ENCODE measurements around the gene EXD2. TPM values are rescaled to one million over a fixed set of nuclear protein-coding genes. Genes with fewer than 3 reads are reported as not detected.
"Not testable (repeated sequence)": the region's sequence is repeated elsewhere in the genome, so short reads cannot be mapped to it uniquely, and the experiment has no call there.

Gene EXD2
- total RNA-seq, result 12.2 TPM

DNA sequence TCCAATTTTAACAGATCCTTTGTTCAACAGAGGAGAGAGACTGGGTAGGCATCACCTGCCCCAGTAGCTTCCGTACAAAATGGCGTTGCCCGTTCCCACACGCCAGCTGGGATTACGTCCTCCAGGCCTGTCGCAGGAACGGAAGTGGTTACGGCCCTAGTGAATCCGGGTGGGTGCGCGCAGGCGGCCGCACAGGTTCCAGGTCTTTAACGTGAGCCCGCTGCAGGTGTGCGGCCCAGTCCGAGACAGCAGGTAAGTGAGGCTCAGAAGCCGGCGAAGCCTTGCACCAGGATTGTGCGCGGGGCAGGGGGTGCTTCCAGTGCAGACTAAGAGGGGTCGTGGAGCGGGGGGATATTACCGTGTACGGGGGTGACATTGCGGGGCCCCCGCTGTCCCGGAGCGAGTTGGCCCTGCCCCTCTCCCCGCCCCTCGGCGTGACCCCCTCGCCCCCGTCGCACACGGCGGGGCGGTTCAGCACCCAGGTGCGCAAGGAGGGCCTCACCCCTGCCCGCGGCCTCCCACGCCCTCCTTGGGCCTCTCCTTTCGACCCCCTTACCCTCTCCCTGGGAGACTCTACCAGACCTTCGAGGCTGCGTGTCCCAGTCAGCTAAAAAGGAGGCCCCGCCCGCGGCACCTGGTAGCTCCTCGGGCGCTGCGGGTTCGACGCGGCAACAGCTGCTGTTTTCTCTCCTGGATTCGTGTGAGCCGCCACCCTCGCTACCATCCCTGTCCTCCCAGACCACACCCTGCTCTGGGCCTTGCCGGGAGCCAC is at the start of gene EXD2:
TSS of gene EXD2 (plus strand) at position 159 of the 772 bp plus-strand sequence. CDS start 17,973 bp downstream, outside the sequence.
- ATAC-seq, result peak; percentile 97

- no peak for ATAC-seq
Observed at GRCh38 chr14:69141550-69141949, 49.7 kb upstream of the EXD2 start.

- no peak for ATAC-seq
Observed at GRCh38 chr14:69142101-69142500, 49.2 kb upstream of the EXD2 start.

- ATAC-seq, result no peak
Observed at GRCh38 chr14:69149461-69150244, 41.6 kb upstream of the EXD2 start.

- ATAC-seq, result peak; percentile 71
Observed at GRCh38 chr14:69151458-69152180, 39.7 kb upstream of the EXD2 start.

- ATAC-seq, result peak; percentile 24
Observed at GRCh38 chr14:69152181-69152901, 39.0 kb upstream of the EXD2 start.

DNA sequence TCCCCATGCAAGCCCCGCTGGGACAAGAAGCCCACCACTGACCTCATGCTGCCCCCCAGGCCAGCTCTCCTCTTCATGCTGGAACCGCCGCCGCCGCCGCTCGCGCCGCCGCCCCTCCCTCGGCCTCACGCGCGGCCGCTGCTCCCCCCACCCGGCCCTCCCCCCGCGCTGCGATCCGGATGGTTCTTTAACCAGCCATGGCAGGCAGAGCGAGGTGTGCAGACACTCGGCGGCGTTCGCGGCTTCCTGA is 38.5 kb upstream of the EXD2 start, which contains the start of gene DCAF5:
TSS of gene DCAF5 (minus strand) at position 218 of the 250 bp plus-strand sequence. CDS start at position 77, 141 bp downstream.
- ATAC-seq, result peak; percentile 95

GRCh38 chr14:69153152-69153872 is 38.0 kb upstream of the EXD2 start:
- ATAC-seq, result peak; percentile 18

DNA sequence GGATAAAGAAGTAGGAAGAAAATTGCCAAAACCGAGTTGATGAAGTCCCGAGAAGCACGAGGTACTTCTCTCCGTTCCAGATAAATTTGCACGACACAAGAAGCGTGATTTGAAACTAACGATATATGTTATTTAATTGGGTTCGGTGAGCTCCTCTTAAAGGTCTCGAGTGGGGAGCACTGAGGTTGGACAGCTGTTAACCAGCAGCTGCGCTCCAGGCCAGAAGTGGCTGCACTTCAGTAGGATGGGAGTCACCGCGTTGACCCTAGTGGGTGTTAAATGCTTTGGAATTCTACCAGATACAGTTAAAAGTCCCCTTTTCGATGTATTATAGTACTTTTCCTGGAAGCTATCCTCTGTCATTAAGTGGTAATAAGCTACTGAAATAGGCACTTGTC is 37.4 kb upstream of the EXD2 start:
- no peak for ATAC-seq

DNA sequence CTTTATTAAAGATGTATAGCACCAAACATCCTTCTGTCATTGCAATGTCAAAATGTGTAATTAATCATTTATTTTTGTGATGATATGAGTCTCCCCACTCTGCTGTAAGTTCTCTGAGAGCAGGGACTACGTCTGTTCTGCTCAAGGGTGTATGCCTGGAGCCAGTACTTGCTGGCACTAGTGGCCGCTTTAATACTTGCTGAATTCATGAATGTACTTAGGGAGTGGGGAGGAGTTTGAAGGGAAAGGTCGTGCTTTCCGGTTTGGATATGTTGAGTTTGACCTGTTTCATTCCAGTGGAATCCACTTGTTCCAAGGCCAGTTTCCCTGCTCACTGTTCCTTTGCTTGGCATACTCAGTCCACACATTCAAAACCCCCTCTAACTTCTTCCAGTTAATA is 36.5 kb upstream of the EXD2 start:
- ATAC-seq, result no peak

GRCh38 chr14:69156224-69156623 is 35.1 kb upstream of the EXD2 start:
- ATAC-seq, result no peak

GRCh38 chr14:69161590-69161989 is 29.7 kb upstream of the EXD2 start:
- no peak for ATAC-seq

DNA sequence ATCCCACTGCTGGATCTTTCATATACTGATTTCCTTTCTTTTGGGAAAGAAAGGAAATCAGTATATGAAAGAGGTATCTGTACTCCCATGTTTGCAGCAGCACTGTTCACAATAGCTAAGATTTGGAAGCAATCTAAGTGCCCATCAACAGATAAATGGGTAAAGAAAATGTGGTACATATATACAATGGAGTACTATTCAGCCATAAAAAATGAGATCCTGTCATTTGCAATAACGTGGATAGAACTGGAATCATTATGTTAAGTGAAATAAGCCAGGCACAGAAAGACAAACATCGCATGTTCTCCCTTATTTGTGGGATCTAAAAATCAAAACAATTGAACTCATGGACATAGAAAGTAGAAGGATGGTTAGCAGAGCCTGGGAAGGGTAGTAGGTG is 25.5 kb upstream of the EXD2 start:
- not testable (repeated sequence) for ATAC-seq

DNA sequence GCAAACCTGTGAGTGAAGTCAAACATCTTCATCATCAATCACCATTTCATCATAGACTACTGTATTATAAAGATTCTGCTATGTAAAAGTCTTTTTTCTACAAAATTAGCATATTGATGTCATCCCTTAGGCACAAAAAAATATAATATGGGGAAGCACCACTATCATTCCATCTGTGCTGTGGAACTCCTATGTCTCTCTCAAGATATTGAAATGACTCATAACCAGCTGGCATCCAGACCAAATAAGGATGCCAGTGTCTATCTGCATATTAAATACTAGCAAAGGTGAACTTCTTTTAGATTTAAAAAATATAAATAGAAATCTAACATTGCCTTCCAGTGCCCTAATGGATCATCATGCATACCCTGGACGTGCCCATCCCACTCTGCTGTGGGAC is 20.5 kb upstream of the EXD2 start:
- ATAC-seq, result no peak

- no peak for ATAC-seq
Observed at GRCh38 chr14:69171569-69171968, 19.7 kb upstream of the EXD2 start.

- ATAC-seq, result no peak
Observed at GRCh38 chr14:69175130-69175529, 16.2 kb upstream of the EXD2 start.

DNA sequence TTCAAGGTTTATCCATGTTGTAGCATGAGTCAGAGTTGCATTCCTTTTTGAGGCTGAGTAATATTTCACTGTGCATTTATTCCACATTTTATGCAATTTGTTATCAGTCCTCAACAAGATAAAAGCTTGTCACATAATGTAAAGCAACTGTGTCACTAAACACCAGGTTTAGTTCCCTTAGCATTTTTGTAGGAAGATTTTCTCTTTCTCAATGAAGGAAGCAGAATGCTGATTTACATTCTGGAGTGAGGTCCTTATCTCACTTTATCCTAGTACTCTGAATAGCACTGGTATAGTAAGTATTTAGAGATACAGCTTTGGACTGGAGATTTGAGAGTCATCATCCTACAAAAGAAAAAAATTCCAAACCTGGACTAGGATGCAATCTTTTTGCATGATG is 9.8 kb upstream of the EXD2 start:
- ATAC-seq, result no peak

DNA sequence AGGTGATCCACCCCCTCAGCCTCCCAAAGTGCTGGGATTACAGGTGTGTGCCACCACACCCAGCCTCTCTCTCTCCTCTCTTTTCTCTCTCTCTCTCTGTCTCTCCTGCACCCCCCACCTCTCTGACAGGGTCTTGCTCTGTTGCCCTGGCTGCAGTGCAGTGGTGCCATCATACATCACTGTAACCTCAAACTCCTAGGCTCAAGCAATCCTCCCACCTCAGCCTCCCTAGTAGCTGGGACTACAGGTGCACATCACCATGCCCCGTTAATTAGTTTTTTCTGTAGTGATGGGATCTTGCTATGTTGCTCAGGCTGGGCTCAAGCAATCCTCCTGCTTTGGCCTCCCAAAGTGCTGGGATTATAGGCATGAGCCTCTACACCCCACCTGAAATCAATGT is 8.7 kb upstream of the EXD2 start:
- not testable (repeated sequence) for ATAC-seq

DNA sequence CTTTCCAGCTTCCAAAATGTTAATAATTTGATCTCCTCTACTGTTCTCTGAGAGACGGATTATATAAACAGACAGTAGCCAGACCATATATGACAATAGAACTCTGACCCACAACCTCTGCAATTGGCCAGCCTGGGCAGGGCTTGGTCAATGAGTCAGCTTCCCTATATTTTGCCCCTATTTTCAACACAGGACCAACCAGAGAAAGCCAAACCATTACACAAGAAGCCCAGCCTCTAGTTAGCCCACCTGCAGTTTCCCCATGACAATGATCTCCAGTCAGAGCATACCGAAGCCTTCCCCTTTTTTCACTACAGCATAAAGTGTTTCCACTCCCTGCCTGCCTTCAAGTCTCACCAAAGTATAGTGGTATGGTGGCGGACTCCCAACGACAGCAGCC is 7.6 kb upstream of the EXD2 start:
- no peak for ATAC-seq

GRCh38 chr14:69190191-69190590 is 1.1 kb upstream of the EXD2 start:
- ATAC-seq, result no peak

- no peak for ATAC-seq
Observed at GRCh38 chr14:69193721-69194120, 2.4 kb downstream of the EXD2 start.

- ATAC-seq, result no peak
Observed at GRCh38 chr14:69199786-69200185, 8.5 kb downstream of the EXD2 start.

Data from esophagus mucosa (tissue), 1 donor.